PC-9 (cell line): ENCODE results near the gene OGG1. TPM values are rescaled to one million over a fixed set of nuclear protein-coding genes. Genes with fewer than 3 reads are reported as not detected.

Experiments
- BruUV-seq: library from RNA; stranded (reverse); fragments of 400-500 nt; replicated peaks from 2 replicates; lab custom pipeline; 2021; lab: Mats Ljungman, UMichigan
- CTCF ChIA-PET: fragments of 300-600 bp; sonication (Branson Sonifier 250); formaldehyde crosslinking; loops from one replicate; lab custom pipeline; 2022; ENCODE audit warnings: antibody characterized with exemption; lab: Charles Lee
- POLR2A ChIA-PET: fragments of 300-600 bp; sonication (Branson Sonifier 250); formaldehyde crosslinking; loops from one replicate; lab custom pipeline; 2022; ENCODE audit warnings: antibody characterized with exemption; ENCODE audit not compliant: unreplicated experiment; lab: Charles Lee
- DNase-seq, 2 experiments: peaks; one replicate each; pipeline versions ENCODE4 v3.0.0 to v3.0.0-alpha.2; 2015 to 2022; ENCODE audit warnings: mixed read lengths in 1 of 2
- H2AFZ ChIP-seq: fragments of 200-600 bp; sonication (generic); 2 replicates; pipeline ENCODE4 v1.8.1; 2017; ENCODE audit warnings: antibody characterized with exemption
- H3F3A ChIP-seq: fragments of 200-600 bp; sonication (generic); 2 replicates; pipeline ENCODE4 v1.8.1; 2017; ENCODE audit warnings: antibody characterized with exemption, mild to moderate bottlenecking, low read depth; ENCODE audit not compliant: insufficient read depth
- H3K27ac ChIP-seq: fragments of 200-600 bp; sonication (generic); 2 replicates; pipeline ENCODE4 v1.6.1; 2016; ENCODE audit warnings: mixed run types
- H3K27me3 ChIP-seq: fragments of 200-600 bp; sonication (generic); 2 replicates; pipeline ENCODE4 v1.6.1; 2016; ENCODE audit warnings: low read depth, mixed run types; ENCODE audit not compliant: insufficient read depth
- H3K36me3 ChIP-seq: fragments of 200-600 bp; sonication (generic); 2 replicates; pipeline ENCODE4 v1.6.1; 2016; ENCODE audit warnings: low read depth, mixed run types
- H3K4me1 ChIP-seq: fragments of 200-600 bp; sonication (generic); replicated peaks from 2 replicates; pipeline ENCODE4 v1.6.1; 2016; ENCODE audit warnings: mixed run types; ENCODE audit not compliant: insufficient read depth
- H3K4me2 ChIP-seq: fragments of 200-600 bp; sonication (generic); 2 replicates; pipeline ENCODE4 v1.6.1; 2017; ENCODE audit warnings: mixed run types
- H3K4me3 ChIP-seq: fragments of 200-600 bp; sonication (generic); 2 replicates; pipeline ENCODE4 v1.6.1; 2016; ENCODE audit warnings: mixed run types
- H3K79me2 ChIP-seq: fragments of 200-600 bp; sonication (generic); 2 replicates; pipeline ENCODE4 v1.6.1; 2017; ENCODE audit warnings: low read depth, mixed run types
- H3K9me2 ChIP-seq: fragments of 200-600 bp; sonication (generic); 2 replicates; pipeline ENCODE4 v1.8.1; 2017; ENCODE audit warnings: mild to moderate bottlenecking; ENCODE audit not compliant: insufficient read depth
- H3K9me3 ChIP-seq: fragments of 200-600 bp; sonication (generic); 2 replicates; pipeline ENCODE4 v1.8.1; 2016; ENCODE audit warnings: low read depth; ENCODE audit not compliant: insufficient read depth
- H4K20me1 ChIP-seq: fragments of 200-600 bp; sonication (generic); 2 replicates; pipeline ENCODE4 v1.8.1; 2017; ENCODE audit not compliant: insufficient read depth
- EZH2 ChIP-seq: fragments of 200-600 bp; sonication (generic); IDR thresholded peaks from 2 replicates; pipeline ENCODE4 v1.8.0; 2017; ENCODE audit warnings: antibody characterized with exemption, low read depth
- intact Hi-C: fragments of 100-400 bp; cut with micrococcal nuclease; formaldehyde crosslinking; loops from one replicate; pipeline ENCODE4 v1.10.0; 2022; ENCODE audit not compliant: unreplicated experiment
- total RNA-seq: library from RNA; stranded (reverse); gene quantifications from 2 replicates; pipeline ENCODE4 v1.2.3, GENCODE V29; 2021
- TF ChIP-seq, protein P1 (sequence below): fragments of 200-600 bp; sonication (generic); conservative IDR thresholded peaks from 2 replicates; pipeline ENCODE4 v1.6.1; 2017; ENCODE audit warnings: mixed run types, antibody characterized with exemption, mild to moderate bottlenecking, moderate library complexity

Gene OGG1
- total RNA-seq, 1 experiment from 2014 or later: 22.1 TPM

DNA sequence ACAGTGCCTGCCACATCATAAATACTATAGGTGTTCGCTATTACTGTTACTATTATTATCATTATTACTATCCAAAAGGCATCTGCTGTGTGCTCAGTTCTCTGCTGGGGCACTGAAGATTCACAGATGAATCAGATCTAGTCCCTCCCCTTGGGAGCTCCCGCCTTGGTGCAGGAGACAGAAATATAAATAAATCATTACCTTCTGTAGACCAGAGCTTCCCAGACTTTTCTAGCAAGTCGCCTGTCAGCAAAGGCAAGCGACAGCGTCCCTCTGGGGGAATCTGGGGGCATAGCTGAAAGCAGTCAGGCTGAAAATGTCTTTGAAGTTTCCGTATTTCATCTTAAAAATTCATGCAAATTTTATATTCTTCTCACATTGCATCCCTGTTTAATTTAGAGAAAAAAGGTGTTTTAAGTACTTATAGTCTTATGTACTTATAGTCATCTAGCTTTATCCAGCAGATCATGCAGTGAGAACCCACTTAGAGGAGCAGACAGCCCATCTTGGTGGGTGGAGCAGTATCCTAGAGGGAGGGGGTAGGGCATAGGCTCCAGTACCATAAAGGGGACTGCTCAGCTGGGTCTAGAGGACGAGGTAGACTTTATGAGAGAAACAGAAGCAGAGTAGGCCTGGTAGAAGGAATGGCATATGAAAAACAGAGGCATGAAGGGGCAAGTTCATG, 28.6 kb upstream of the OGG1 start:
- Histone ChIP-seq H3K4me2 (no peak overlapping the region), H3K9me3 (no peaks in the 10 kb centered on the region)

DNA sequence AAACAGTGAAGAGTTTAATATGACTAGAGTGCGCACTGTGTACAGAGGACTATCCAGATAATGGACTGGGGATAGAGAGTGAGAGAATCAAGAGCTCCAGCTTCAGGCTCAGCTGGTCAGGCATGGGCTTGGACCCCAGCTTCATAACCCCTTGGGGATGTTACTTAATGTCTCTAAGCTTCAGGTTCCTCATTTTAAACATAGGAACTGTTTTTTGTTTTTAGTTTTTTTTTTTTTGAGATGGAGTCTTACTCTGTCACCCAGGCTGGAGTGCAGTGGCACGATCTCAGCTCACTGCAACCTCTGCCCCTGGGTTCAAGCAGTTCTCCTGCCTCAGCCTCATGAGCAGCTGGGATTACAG, 28.1 kb upstream of the OGG1 start:
- BruUV-seq: no TSS peak
- no peaks in the 10 kb centered on the region for H3K4me1 ChIP-seq
- no peaks in the 10 kb centered on the region for H4K20me1 ChIP-seq
- no peaks in the 10 kb centered on the region for H3K9me2 ChIP-seq
- H2AFZ ChIP-seq: no peak overlapping the region
- no peaks in the 10 kb centered on the region for H3K36me3 ChIP-seq
- H3K27ac ChIP-seq: no peak overlapping the region
- DNase-seq: no peak
- intact Hi-C loops: no loop called here
- no peak overlapping the region for H3K4me3 ChIP-seq
- ChIA-PET CTCF (no interaction called here), POLR2A (interaction anchor here (0.6 kb wide), 2 partner anchors 21 to 339 kb away, joined by 3 to 4 read pairs; no protein-coding TSS in a partner anchor)
- H3K27me3 ChIP-seq: peaks cover 34% of the 10 kb centered on the region
- no peaks in the 10 kb centered on the region for H3K79me2 ChIP-seq
- no peak for TF ChIP-seq EZH2
- TF ChIP-seq, protein P1, sequence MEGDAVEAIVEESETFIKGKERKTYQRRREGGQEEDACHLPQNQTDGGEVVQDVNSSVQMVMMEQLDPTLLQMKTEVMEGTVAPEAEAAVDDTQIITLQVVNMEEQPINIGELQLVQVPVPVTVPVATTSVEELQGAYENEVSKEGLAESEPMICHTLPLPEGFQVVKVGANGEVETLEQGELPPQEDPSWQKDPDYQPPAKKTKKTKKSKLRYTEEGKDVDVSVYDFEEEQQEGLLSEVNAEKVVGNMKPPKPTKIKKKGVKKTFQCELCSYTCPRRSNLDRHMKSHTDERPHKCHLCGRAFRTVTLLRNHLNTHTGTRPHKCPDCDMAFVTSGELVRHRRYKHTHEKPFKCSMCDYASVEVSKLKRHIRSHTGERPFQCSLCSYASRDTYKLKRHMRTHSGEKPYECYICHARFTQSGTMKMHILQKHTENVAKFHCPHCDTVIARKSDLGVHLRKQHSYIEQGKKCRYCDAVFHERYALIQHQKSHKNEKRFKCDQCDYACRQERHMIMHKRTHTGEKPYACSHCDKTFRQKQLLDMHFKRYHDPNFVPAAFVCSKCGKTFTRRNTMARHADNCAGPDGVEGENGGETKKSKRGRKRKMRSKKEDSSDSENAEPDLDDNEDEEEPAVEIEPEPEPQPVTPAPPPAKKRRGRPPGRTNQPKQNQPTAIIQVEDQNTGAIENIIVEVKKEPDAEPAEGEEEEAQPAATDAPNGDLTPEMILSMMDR: no peak
- H3K9me3 ChIP-seq: no peaks in the 10 kb centered on the region
- H3F3A ChIP-seq: no peaks in the 10 kb centered on the region
- H3K4me2 ChIP-seq: no peak overlapping the region

More for the DNA sequence above, 28.6 kb upstream of the OGG1 start:
- DNase-seq: no peak
- Histone ChIP-seq H3K36me3 (no peaks in the 10 kb centered on the region), H3K27ac (no peak overlapping the region), H3K4me3 (no peak overlapping the region), H3K9me2 (no peaks in the 10 kb centered on the region), H3K4me1 (no peaks in the 10 kb centered on the region), H3K27me3 (peaks cover 34% of the 10 kb centered on the region), H3F3A (no peaks in the 10 kb centered on the region), H2AFZ (no peak overlapping the region), H3K79me2 (no peaks in the 10 kb centered on the region), H4K20me1 (no peaks in the 10 kb centered on the region)
- POLR2A ChIA-PET: interaction anchor here (0.6 kb wide), 1 partner anchor 21 kb away, joined by 3 read pairs; no protein-coding TSS in a partner anchor
- CTCF ChIA-PET: no interaction called here
- TF ChIP-seq, protein P1: no peak
- no peak for TF ChIP-seq EZH2
- BruUV-seq: no TSS peak
- intact Hi-C loops: no loop called here

- TF ChIP-seq EZH2: no peak
- TF ChIP-seq, protein P1: no peak
- H3K27ac ChIP-seq: no peak overlapping the region
- H3K79me2 ChIP-seq: no peaks in the 10 kb centered on the region
- no peak for DNase-seq
- no peak overlapping the region for H2AFZ ChIP-seq
- H3F3A ChIP-seq: peaks cover 9% of the 10 kb centered on the region; the same call in 1 of the 2 replicates
- no peaks in the 10 kb centered on the region for H4K20me1 ChIP-seq
- no peaks in the 10 kb centered on the region for H3K9me3 ChIP-seq
- no peak overlapping the region for H3K4me2 ChIP-seq
- ChIA-PET POLR2A (no interaction called here), CTCF (interaction anchor here (1.1 kb wide), 1 partner anchor 11 kb away, joined by 4 read pairs; no protein-coding TSS in a partner anchor)
- H3K27me3 ChIP-seq: peaks cover 15% of the 10 kb centered on the region; the same call in 1 of the 2 replicates
- H3K4me1 ChIP-seq: peaks cover 5% of the 10 kb centered on the region; the same call in 1 of the 2 replicates
- H3K36me3 ChIP-seq: no peaks in the 10 kb centered on the region
- no peak overlapping the region for H3K4me3 ChIP-seq
- no peaks in the 10 kb centered on the region for H3K9me2 ChIP-seq
- intact Hi-C loops: no loop called here
- no TSS peak for BruUV-seq
Observed at GRCh38 chr3:9725775-9726515, 23.8 kb upstream of the OGG1 start.
